NK-92 treated with Interleukin-12 subunit alpha and Interleukin-12 subunit beta, amount 100 ng/mL, for 24 hours (cell line): Measurements from ENCODE around the gene PAMR1.
"Not testable (repeated sequence)": the region's sequence is repeated elsewhere in the genome, so short reads cannot be mapped to it uniquely, and the experiment has no call there.

Source experiments
- DNase-seq: peaks from one replicate; lab custom pipeline; 2025; lab: John Stamatoyannopoulos, UW

Gene PAMR1

GRCh38 chr11:35525501-35526175, at the start of gene PAMR1:
Gene PAMR1, minus strand, starts transcription at chr11:35525616. Its CDS starts 31 bp downstream, at chr11:35525585.
- no peak for DNase-seq

- DNase-seq: no peak
Measured at GRCh38 chr11:35571696-35572095, 46.3 kb upstream of the PAMR1 start.

- DNase-seq: no peak
Measured at GRCh38 chr11:35567737-35568465, 42.5 kb upstream of the PAMR1 start.

GRCh38 chr11:35566885-35567284, 41.5 kb upstream of the PAMR1 start:
- no peak for DNase-seq

- no peak for DNase-seq
Measured at GRCh38 chr11:35566181-35566580, 40.8 kb upstream of the PAMR1 start.

GRCh38 chr11:35564245-35564595, 38.8 kb upstream of the PAMR1 start:
- no peak for DNase-seq

- no peak for DNase-seq
Measured at GRCh38 chr11:35563484-35564244, 38.2 kb upstream of the PAMR1 start.

- DNase-seq: no peak
Measured at GRCh38 chr11:35559949-35560348, 34.5 kb upstream of the PAMR1 start.

GRCh38 chr11:35558513-35558912, 33.1 kb upstream of the PAMR1 start:
- no peak for DNase-seq

- no peak for DNase-seq
Measured at GRCh38 chr11:35555488-35555887, 30.1 kb upstream of the PAMR1 start.

- no peak for DNase-seq
Measured at GRCh38 chr11:35554491-35555437, 29.3 kb upstream of the PAMR1 start.

- DNase-seq: no peak
Measured at GRCh38 chr11:35553831-35554230, 28.4 kb upstream of the PAMR1 start.

GRCh38 chr11:35553021-35553420, 27.6 kb upstream of the PAMR1 start:
- DNase-seq: no peak

- DNase-seq: no peak
Measured at GRCh38 chr11:35552616-35553015, 27.2 kb upstream of the PAMR1 start.

- no peak for DNase-seq
Measured at GRCh38 chr11:35550374-35551036, 25.1 kb upstream of the PAMR1 start.

GRCh38 chr11:35549787-35550186, 24.4 kb upstream of the PAMR1 start:
- DNase-seq: no peak

GRCh38 chr11:35548925-35549561, 23.6 kb upstream of the PAMR1 start:
- no peak for DNase-seq

GRCh38 chr11:35547995-35548394, 22.6 kb upstream of the PAMR1 start:
- not testable (repeated sequence) for DNase-seq

- DNase-seq: no peak
Measured at GRCh38 chr11:35546317-35546716, 20.9 kb upstream of the PAMR1 start.

GRCh38 chr11:35545391-35546003, 20.1 kb upstream of the PAMR1 start:
- DNase-seq: no peak
